Measurements from ENCODE around the gene CELSR1.

Gene CELSR1, protein sequence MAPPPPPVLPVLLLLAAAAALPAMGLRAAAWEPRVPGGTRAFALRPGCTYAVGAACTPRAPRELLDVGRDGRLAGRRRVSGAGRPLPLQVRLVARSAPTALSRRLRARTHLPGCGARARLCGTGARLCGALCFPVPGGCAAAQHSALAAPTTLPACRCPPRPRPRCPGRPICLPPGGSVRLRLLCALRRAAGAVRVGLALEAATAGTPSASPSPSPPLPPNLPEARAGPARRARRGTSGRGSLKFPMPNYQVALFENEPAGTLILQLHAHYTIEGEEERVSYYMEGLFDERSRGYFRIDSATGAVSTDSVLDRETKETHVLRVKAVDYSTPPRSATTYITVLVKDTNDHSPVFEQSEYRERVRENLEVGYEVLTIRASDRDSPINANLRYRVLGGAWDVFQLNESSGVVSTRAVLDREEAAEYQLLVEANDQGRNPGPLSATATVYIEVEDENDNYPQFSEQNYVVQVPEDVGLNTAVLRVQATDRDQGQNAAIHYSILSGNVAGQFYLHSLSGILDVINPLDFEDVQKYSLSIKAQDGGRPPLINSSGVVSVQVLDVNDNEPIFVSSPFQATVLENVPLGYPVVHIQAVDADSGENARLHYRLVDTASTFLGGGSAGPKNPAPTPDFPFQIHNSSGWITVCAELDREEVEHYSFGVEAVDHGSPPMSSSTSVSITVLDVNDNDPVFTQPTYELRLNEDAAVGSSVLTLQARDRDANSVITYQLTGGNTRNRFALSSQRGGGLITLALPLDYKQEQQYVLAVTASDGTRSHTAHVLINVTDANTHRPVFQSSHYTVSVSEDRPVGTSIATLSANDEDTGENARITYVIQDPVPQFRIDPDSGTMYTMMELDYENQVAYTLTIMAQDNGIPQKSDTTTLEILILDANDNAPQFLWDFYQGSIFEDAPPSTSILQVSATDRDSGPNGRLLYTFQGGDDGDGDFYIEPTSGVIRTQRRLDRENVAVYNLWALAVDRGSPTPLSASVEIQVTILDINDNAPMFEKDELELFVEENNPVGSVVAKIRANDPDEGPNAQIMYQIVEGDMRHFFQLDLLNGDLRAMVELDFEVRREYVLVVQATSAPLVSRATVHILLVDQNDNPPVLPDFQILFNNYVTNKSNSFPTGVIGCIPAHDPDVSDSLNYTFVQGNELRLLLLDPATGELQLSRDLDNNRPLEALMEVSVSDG (N-terminal part only)

DNA sequence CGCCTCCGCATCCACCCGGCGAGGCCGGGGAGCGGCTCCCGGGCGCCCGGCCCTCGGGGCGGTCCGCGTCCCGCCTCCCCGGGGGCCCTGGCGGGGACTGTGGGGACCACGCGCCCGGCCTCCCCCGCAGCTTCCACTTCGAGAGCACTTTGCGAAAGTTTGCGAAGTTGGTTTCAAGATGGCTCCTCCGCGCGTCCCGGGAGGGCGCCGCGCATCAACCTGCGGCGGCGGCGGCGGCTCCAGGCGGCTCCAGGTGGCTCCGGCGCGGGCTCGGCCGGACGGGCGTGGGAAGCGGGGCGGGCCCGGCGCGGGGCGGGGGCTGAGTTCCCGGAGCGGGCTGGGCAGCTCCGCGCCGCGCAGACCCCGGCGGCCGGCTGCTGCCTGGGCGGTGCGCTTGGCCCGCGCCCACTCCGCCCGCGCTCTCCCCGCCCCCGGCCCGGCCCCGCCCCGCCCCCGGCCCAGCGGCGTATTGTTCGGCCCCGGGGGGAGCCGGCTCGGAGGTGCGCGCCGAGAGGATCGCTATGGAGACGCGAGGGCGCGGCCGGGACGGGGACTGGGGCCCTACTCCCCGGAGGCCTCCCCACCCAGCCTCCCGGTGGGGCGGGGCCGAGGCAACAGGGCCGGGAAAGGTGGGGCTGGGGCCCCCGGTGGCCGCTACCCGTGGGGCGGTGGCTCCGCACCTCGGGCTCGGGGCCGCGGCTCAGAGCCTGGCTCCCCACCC, at the start of gene CELSR1:
CELSR1 (minus strand) TSS at position 396 of the 721 bp plus-strand sequence. CDS start 450 bp downstream, outside the sequence.
- DNase-seq (ENCODE audit: low spot score): no peak

DNA sequence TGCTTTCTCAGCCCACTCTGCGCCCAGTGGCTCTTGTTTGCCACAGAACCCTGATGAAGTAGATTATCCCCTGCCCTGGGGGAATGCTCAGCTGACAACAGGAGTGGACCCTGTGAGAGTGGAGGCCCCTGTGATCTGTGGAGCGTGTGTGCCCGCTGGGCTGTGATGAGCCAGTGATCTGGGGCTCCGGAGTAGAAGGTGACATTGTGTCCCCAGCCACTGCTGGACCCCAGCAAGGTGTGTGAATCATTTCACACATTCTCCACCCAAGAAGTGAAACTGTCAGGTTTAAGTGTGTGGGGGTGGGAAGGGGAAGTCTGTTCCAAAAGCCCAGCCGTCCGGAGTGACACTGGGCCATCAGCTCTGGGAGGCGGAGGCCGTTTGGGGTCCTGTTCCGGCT, 49.6 kb upstream of the CELSR1 start:
- DNase-seq (ENCODE audit: low spot score): no peak

DNA sequence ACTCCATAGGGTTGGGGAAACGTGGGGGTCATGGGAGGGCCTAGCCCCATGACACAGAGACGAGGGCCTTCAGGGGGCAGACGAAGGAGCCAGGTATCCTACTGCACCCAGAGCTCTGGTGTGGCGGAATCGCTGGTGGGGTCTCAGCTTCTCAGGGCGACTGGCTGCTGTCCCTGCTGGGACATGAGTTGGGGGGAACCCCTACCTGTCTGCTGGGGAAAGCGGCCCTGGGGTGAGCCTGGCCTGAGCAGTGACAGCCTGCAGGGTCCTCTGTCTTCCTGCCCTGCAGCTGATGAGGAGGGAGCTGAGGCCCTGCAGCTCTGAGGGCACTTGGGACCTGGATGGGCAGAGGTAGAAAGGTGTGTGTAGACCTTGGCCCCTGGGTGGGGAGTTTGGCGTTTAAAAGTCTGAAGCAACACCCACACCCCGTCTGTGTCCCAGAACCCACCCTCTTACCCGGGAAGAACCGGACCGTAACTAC, 49.2 kb upstream of the CELSR1 start:
- DNase-seq (ENCODE audit: low spot score): no peak

DNA sequence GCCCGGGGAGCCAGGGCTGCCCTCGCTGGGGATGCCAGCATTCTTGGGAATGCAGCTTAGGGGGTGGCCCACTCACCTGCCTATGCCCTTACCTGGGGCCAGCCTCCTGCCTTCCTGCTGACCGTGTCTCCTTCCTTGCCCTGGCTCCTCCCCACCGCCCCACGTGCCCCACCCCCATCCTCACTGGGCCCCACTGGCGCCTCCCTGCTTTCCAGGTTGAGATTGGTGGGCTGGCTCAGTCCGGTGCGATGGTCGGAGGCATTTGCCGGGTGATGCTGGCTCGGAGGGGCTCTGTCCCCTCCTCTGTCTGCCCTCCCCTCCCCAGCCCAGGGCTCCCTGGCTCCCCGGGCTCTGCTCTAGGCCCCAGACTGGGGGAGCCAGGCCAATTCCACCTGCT, 48.7 kb upstream of the CELSR1 start:
- DNase-seq (ENCODE audit: low spot score): no peak

DNA sequence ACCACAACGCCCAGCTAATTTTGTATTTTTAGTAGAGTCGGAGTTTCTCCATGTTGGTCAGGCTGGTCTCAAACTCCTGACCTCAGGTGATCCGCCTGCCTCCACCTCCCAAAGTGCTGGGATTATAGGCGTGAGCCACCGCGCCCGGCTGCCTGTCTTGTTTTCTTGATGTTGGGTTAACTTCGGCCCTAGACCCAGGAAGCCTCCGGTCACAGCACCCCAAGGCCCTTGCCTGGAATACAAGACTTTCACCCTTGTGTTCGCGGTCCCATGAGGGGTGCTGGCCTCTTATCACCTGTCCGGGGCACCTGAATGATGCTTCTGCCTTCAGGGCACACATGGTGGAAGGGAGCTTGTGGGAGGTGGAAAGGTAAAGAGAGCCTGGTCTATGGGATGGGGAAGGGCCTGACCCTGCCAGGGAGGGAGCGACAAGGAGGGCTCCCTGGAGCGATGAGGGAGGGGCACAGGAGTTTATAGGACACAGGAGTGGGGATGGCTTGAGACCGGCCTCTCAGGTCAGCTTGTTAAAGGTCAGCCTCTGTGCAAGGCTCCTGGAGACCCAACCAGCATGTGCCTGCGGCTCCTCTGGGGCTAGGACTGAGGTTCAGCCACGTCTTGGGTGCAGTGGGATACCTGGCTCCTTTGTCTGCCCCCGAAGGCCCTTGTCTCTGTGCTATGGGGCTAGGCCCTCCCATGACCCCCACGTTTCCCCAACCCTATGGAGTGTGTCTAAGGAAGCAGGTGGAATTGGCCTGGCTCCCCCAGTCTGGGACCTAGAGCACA, 48.1 kb upstream of the CELSR1 start:
- no peak for DNase-seq (ENCODE audit: low spot score)

DNA sequence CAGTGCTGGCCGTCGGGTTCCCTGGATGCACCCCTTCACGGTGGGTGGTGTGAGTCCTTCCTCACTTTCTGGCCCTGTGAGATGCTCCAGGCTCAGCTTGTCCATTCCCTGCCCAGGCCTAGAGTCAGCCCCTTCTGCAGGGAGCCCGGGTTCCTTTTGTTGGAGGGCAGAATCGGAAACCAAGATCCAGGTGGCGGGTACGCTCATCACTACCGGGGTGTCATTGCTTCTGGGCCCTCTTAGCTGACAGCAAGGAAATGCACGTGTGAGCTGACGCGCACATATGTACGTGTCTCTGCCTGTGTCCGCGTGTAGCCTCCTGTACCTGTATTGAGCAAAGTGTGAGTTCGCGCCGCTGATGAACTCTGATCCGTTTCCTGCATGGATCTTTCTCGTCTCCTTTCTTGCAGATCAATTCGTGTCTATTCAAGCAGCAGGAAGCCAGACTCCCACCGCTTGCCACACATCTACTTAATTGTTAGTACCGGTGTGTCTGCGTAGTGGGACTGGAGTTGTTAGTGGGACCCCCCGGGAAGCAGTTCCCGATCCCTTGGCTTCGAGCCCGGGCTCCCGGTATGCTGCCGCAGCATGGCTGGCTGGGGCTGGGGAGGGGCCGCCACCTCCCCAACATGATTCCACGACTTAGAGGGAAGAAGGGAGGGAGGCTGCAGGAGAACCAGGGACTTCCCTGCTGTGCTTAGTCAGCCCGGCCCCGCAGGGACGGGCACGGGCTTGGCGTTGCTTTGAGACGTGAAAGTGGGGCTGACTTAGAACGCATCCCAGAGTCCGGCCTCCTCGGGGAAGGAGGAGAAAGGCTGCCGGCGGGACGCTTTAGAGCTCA, 46.9 kb upstream of the CELSR1 start:
- no peak for DNase-seq (ENCODE audit: low spot score)

DNA sequence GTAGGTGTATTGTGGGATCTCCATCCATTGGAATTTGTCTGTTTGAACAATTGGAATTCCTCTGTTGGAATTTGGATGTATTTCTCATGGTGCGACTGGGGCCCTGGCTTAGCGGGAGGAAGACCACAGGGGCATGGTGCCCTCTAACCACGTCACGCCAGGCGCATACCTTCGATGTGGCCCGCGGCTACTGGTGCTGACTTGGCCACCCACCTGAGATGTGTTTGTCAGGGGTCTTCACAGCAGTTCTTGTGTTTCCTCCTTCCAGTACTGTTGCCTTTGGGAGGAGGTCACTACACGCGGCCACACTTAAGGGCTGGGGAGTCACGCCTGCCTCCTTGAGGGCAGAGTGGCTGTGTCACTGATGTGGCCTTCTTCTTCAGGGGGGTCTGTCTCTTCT, 46.2 kb upstream of the CELSR1 start:
- DNase-seq (ENCODE audit: low spot score): no peak

DNA sequence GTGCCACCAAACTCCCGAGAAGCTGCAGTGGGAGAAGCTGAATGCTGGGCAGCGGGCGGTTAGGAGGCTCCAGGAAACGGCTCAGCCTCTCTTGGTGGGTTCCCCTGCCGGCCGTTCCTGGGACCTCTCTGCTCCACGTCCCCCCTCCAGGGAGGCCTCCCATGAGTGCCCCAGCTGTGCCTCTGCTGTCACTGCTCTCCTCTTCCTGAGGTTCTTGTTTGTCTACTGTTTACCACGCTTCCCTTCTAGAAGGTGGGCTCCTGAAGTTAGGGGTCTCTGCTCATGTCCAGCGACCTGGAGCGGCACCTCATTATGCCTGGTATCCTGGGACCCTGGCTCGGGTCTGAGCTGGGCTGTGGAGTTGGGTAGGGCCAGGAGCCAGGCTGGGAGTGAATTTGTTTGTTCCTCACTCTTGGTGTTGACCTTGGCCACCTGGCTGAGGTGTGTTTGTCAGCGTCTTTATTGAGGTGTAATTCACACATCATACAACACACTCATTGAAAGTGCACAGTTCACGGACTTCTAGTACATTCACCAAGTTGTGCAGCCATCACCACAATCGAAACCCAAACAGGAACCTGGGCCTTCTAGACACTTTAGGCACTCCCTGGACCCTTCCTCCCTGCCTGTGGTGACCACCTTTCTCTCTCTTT, 45.0 kb upstream of the CELSR1 start:
- no peak for DNase-seq (ENCODE audit: low spot score)

DNA sequence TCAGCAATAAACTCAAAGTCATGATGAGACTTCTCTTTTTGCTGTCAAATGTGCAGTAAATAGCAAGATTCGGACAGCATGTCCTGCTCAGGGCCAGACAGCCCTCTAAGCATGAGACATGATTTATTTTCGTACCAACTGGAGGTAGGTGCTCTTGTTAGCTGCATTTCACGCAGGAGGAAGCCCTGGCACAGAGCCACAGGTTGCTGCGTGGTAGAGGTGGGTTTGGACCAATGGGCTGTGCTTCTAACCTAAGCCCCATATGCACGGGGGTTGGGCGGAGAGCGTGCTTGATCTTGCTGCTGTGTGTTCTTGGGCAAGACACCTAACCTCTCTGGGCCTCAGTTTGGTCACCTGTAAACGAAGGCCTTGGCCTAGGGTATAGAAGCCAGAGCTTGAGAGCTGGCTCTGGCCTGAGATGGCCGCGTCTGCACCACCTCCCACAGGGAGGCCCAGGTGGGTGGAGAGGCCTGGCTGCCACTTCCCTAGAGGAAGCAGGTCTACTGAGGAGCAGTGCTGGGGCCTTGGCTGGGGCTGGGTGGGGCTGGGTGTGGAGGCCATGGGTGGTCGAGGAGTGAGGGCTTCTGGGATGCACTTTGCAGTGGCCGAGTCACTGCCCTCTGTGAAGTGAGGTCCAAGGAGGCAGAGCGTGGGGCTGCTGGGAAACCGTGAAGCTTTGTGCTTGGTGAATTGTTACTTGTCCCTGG, 44.3 kb upstream of the CELSR1 start:
- DNase-seq (ENCODE audit: low spot score): peak; percentile 25

DNA sequence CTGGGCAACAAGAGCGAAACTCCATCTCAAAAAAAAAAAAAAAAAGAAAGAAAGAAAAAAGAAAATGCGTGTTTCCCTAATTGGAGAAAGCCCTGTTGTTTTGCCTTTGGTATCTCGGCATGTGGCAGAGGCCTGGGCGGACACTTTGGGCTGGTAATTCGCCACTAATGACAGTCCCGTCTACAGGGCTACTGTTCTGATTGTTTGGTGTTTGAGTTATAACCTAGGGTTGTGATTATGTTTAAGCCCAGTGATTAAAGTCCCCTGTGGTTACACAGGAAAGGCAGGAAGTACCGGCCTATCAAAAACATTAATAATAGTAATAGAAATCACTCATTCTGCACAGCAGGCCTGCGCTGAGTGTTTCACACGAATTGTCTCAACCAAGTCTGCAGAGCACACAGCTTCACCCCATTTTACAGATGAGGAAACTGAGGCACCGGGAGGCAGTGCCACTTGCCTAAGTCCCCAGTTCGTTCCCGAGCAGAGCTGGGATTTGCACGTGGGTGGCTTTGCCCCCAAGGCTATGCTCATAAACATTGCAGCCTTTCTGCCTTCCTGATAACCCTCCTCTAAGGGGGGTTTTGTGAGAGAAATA, 43.6 kb upstream of the CELSR1 start:
- DNase-seq (ENCODE audit: low spot score): no peak

DNA sequence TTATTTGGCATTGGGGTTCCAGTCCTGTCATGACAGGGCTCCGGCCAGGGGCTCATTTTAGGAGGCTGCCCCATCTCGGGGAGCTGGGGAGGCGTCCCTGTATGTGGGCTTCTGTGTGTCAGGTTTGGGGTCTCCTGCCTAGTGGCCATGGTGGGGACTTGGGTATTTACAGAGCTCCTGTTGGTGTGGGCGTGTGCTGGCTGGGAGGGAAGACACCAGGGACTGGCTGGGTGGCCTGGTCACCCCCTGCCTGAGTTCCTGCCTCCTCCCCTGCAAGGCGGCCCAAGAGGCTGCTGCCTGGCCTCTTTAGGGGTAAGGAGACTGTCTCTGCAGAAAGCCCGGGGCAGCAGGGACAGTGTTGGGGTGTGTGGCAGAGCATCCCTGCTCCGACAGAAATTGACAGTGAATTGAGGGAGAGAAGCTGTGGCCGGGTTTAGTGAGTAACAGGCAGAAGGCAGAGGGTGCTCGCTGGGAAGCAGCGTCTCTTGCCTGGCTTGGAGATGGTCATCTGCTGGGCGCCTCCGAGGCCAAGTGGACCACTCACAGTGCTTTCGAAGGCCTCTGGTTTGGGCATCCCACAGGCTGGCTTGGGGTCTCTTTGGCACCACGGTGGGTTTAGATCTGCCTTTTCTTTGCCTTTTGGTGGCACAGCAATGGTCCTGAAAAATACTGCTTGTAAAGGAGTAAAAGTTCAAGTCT, 42.5 kb upstream of the CELSR1 start:
- DNase-seq (ENCODE audit: low spot score): no peak

DNA sequence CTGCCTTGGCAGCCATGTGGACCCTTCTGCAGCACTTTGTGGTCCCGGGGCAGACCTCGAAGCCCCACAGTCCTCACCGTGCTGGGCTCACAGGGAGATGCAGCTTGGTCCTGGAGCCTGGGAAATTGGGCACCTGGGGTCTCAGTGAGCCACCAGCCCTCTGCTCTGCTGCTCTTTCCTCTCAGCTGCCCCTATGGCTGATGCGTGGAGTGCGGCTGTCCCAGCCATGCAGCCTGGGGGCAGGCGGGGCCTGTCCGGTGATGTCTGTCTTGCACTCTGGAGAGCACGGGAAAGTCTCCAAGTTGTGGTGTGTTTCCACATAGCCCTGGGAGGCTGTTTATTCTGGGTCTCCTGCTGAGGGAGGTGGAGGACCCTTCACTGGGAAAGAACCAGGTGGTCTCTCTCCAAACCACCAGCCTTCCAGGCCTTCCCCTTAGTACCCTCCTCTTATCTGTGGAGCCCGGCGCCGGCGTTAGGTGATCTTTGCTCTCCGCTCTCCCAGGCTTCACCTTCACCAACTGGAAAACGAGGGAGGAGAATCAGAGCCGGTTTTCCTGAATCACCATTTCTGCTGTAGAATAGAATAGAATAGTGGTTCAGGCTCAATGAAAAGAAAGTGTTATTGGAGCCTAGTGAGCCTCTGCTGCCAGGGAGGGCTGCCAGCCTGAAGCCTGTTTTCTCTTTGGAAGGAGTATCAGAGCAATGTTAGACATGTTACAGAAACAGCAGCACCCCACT, 41.6 kb upstream of the CELSR1 start:
- DNase-seq (ENCODE audit: low spot score): no peak

DNA sequence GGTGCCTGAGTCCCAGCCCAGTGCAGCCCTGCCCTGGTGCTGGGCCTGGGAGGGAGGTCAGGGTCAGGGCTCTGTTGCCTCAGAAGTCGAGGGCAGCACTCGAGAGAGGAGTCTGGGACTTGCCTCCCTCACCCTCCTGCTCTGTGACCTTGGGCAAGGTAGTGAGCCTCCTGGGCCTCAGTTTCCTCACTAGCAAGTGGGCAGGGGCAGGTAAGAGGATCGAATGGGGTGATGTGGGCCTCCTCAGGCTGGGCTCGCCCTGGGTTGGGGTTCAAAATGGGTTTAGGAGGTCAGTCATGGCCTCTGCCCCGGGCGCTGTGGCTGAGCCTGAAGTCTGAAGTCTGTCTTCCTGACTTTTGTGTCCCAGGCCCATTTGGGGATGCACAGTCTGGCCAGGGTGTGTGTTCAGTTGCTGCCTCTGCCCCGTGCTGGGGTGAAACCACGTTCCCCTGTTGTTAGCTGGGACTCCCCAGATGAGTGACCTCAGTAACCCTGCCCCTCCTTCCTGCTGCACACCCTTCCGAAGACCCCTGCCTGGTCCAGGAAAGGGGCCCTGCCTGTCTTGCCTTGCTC, 40.9 kb upstream of the CELSR1 start:
- no peak for DNase-seq (ENCODE audit: low spot score)

DNA sequence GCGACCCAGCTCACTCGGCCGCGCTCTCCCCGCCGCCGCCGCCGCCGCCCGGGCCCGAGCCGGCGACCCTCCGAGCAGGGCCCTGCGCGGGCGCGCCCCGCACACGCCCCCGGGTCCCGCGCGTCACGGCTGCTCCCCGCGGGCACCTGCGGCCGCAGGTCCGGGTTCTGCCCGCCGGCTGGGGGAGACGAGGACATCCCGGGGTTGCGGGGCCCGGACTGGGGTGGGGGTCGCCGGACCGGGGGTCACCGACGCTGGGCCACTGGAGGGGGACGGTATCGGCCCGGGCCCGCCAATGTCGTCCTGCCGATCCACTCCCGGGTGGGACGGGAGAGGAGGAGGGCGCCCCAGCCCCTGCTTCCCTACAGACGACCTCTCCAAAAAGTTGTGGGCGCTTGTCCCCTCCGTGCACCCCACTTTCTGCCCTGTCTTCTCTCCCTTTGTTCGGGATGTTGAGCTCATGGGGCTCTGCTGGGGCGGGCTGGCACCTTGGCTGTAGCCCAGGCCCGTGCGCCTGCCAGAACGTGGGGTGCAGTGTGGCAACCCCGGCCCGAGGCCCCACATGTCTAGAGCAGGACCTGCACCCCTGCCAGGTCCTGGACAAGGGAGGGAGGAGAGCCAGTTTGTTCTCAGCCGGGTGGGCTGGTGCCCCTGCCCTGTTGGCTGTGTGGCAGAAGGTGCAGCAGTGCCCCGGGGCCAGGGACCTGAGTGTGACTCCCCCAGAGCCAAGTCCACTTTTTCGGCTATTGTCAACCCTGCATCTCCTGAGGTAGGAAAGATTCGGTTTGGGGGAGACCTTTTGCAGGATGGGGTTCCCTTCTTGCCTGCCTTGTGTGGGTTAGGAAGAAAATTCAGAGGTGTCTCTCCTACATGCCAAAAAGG, 40.2 kb upstream of the CELSR1 start:
- no peak for DNase-seq (ENCODE audit: low spot score)

DNA sequence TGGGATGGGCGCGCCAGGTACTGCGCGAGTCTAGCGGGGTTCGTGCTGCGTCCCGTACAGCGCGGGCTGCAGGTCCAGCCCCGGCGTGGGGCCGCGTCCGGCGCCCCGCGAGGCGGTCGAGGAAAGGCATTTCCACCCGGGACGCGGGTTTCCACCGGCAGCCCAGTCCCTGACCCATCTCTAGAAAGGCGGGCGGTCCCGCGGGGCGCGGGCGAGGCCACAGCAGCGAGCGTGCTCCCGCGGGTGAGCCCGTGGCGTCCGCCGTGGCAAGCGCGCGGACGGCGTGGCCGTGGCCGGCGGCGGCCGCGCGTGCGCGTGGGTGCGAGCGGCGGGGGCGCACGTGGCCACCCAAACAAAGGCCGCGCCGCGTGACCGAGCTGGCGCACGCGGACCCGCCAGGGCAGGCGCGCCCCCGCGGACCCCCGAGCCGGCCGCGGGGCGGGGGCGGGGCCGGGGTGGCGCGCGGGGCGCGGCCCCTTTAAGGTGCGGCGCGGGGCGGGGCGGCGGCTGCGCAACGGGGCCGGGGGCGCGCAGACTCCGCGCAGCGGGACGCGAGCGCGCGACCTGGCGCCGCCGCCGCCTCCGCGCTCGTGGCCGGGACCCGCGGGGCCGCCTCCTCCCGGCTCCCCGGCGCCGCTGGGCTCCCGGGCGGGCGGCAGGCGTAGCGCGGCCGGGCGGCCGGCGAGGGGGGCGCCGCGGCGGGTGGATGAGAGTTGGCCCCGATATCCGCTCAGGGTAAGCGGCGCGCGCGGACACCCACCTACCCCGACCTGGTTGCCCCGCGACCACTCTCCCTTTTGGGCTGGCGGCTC, 39.3 kb upstream of the CELSR1 start:
- no peak for DNase-seq (ENCODE audit: low spot score)

Data from hematopoietic multipotent progenitor cell treated with erythropoietin and hydrocortisone succinate and interleukin-3 and kit ligand, for 17 days (in vitro differentiated cells).